Epithelial cell of proximal tubule (primary cell): ENCODE data around the gene SREBF1. TPM values are rescaled to one million over a fixed set of nuclear protein-coding genes. Genes with fewer than 3 reads are reported as not detected.

ENCODE experiments used
- DNase-seq: peaks from one replicate; pipeline ENCODE4 v3.0.0-alpha.2; 2011; ENCODE audit warnings: low read depth
- H3K4me3 ChIP-seq: 2 replicates; pipeline ENCODE4 v1.5.1; 2011; ENCODE audit warnings: low read depth, mild to moderate bottlenecking, low read length
- total RNA-seq: library from RNA; depleted of rRNA; stranded (reverse); fragments of >200 nt; gene quantifications from 2 replicates; pipeline ENCODE4 v1.2.3, GENCODE V29; 2015
- TF ChIP-seq, protein P1 (sequence below): conservative IDR thresholded peaks from 2 replicates; pipeline ENCODE4 v1.5.1; 2012; ENCODE audit warnings: low read depth, mild to moderate bottlenecking, low read length

The SREBF1 gene
- total RNA-seq = 58.3 and 65.1 TPM in 2 replicates

DNA sequence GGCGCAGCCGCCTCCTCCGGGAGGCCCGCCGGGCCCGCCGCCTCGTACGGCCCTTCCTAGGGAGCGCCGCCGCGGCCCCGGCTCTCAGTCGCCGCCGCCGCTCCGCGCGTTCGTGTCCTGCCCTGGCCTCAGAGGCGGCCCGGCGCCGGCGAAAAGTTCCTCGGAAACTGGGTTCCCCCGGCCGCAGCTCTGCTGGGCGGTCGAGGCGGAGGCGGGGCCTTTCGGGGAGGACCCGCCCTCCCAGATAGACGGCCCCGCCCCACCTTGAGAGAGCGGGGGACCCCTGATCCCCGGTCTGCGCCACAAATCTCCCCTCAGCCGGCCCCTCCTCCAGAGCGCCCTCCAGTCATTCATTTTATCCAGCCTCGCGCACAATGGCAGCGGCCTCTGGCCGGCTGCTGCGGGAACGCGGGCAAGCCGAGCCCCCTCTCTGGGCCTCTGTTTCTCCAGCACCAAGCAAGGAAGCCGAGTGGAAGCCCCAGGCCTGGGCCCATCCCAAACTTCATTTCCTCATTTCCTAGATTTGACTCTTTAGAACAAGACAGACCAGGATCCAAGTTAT, at the start of gene SREBF1:
Gene SREBF1 (minus strand): TSS at position 169 of the 562 bp plus-strand sequence. CDS start 169 bp downstream, outside the sequence.
- TF ChIP-seq, protein P1, sequence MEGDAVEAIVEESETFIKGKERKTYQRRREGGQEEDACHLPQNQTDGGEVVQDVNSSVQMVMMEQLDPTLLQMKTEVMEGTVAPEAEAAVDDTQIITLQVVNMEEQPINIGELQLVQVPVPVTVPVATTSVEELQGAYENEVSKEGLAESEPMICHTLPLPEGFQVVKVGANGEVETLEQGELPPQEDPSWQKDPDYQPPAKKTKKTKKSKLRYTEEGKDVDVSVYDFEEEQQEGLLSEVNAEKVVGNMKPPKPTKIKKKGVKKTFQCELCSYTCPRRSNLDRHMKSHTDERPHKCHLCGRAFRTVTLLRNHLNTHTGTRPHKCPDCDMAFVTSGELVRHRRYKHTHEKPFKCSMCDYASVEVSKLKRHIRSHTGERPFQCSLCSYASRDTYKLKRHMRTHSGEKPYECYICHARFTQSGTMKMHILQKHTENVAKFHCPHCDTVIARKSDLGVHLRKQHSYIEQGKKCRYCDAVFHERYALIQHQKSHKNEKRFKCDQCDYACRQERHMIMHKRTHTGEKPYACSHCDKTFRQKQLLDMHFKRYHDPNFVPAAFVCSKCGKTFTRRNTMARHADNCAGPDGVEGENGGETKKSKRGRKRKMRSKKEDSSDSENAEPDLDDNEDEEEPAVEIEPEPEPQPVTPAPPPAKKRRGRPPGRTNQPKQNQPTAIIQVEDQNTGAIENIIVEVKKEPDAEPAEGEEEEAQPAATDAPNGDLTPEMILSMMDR = no peak
- peak within 1 kb of the TSS; percentile 84 for H3K4me3 ChIP-seq
- DNase-seq = no peak

DNA sequence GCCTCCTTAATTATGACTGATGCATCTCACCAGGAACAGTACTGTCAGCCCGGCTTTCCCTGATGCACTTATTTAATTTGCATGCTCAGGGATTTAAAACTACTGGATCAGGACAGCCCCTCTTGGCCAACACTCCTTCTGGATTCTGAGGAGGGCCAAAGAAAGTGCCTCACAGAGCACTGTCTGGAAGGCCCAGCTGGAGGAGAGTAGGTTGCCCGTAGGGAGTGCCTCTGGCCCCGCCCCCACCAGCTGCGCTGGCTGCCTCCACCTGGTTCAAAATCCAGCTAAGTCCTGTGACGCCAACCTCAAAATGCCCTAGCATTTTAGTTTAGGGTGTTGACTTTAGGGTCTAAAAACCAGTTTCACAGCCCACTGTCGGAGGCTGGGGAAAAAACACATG, 49.4 kb upstream of the SREBF1 start:
- DNase-seq = no peak
- TF ChIP-seq, protein P1 = no peak
- H3K4me3 ChIP-seq = no peak overlapping the region

GRCh38 chr17:17884391-17885357, 47.9 kb upstream of the SREBF1 start:
- no peak overlapping the region for H3K4me3 ChIP-seq
- no peak for DNase-seq
- TF ChIP-seq, protein P1 = no peak

DNA sequence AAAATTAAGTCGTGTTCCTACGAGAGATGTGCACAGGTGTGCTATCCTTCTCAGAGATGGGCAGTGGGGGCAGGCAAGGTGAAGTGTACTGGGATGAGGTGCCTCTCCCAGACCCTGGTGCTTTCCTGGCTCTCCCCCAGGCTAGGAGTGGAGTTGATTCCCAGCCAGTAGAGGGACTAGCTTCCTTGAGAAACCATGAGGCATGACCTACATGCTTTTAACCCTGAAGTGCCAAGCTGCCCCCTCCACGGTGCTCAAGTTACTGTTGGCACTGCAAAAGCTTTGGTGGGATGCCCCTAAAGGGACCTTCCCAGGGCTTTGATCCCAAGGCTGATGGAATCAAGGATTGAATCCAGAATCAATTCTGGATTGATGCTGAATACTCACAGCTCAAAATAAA, 47.0 kb upstream of the SREBF1 start:
- no peak for DNase-seq
- H3K4me3 ChIP-seq = no peak overlapping the region
- TF ChIP-seq, protein P1 = no peak

GRCh38 chr17:17882082-17882581, 45.3 kb upstream of the SREBF1 start:
- TF ChIP-seq, protein P1 = no peak
- H3K4me3 ChIP-seq = no peak overlapping the region
- DNase-seq = no peak

GRCh38 chr17:17880577-17881196, 43.9 kb upstream of the SREBF1 start:
- TF ChIP-seq, protein P1 = no peak
- DNase-seq = no peak
- no peak overlapping the region for H3K4me3 ChIP-seq
